Neural progenitor cell (in vitro differentiated cells): Measurements from ENCODE around the gene KRT73. TPM values are rescaled to one million over a fixed set of nuclear protein-coding genes. Genes with fewer than 3 reads are reported as not detected.

Experiments
- DNase-seq: peaks from one replicate; pipeline ENCODE4 v3.0.0-alpha.2; 2016; ENCODE audit warnings: low spot score
- H2AFZ ChIP-seq: fragments of 200-600 bp; sonication (generic); replicated peaks from 2 replicates; pipeline ENCODE4 v1.6.1; 2016; ENCODE audit warnings: antibody characterized with exemption
- H3F3A ChIP-seq: fragments of 200-600 bp; sonication (generic); 2 replicates; pipeline ENCODE4 v1.6.1; 2016; ENCODE audit warnings: antibody characterized with exemption, low read depth
- H3K27ac ChIP-seq: fragments of 200-600 bp; sonication (generic); 2 replicates; pipeline ENCODE4 v1.5.1; 2016; ENCODE audit warnings: mild to moderate bottlenecking
- H3K27me3 ChIP-seq: fragments of 200-600 bp; sonication (generic); 2 replicates; pipeline ENCODE4 v1.6.1; 2016; ENCODE audit warnings: mild to moderate bottlenecking, moderate library complexity
- H3K36me3 ChIP-seq: fragments of 200-600 bp; sonication (generic); 2 replicates; pipeline ENCODE4 v1.5.1; 2016
- H3K4me1 ChIP-seq: fragments of 200-600 bp; sonication (generic); 2 replicates; pipeline ENCODE4 v1.6.1; 2016; ENCODE audit warnings: mixed run types
- H3K4me2 ChIP-seq: fragments of 200-600 bp; sonication (generic); 2 replicates; pipeline ENCODE4 v1.6.1; 2016
- H3K4me3 ChIP-seq: fragments of 200-600 bp; sonication (generic); 2 replicates; pipeline ENCODE4 v1.5.1; 2016
- H3K79me2 ChIP-seq: fragments of 200-600 bp; sonication (generic); 2 replicates; pipeline ENCODE4 v1.6.1; 2016; ENCODE audit warnings: low read depth
- H3K9ac ChIP-seq: fragments of 200-600 bp; sonication (generic); 2 replicates; pipeline ENCODE4 v1.6.1; 2016
- H3K9me3 ChIP-seq: fragments of 200-600 bp; sonication (generic); 2 replicates; pipeline ENCODE4 v1.5.1; 2016; ENCODE audit warnings: low read depth
- H4K20me1 ChIP-seq: fragments of 200-600 bp; sonication (generic); 2 replicates; pipeline ENCODE4 v1.6.1; 2016; ENCODE audit warnings: low read depth
- H3K27ac Mint-ChIP-seq: 3 replicates; pipeline ENCODE4 v1.8.0; 2021; ENCODE audit warnings: mixed read lengths
- H3K27me3 Mint-ChIP-seq: 2 replicates; pipeline ENCODE4 v1.8.0; 2022; ENCODE audit warnings: low read depth, mild to moderate bottlenecking, inconsistent platforms, moderate library complexity, mixed read lengths; ENCODE audit not compliant: insufficient read depth
- H3K36me3 Mint-ChIP-seq: 3 replicates; pipeline ENCODE4 v1.8.0; 2021; ENCODE audit warnings: mixed read lengths
- H3K4me1 Mint-ChIP-seq: 3 replicates; pipeline ENCODE4 v1.8.0; 2021; ENCODE audit warnings: mixed read lengths
- H3K4me3 Mint-ChIP-seq: 3 replicates; pipeline ENCODE4 v1.8.0; 2021; ENCODE audit warnings: mild to moderate bottlenecking, moderate library complexity, mixed read lengths
- H3K9me3 Mint-ChIP-seq: 3 replicates; pipeline ENCODE4 v1.8.0; 2020; ENCODE audit warnings: mixed read lengths
- CTCF ChIP-seq: fragments of 200-600 bp; sonication (generic); IDR thresholded peaks from 2 replicates; pipeline ENCODE4 v1.5.1; 2017; ENCODE audit warnings: antibody characterized with exemption, mild to moderate bottlenecking
- EZH2 ChIP-seq: fragments of 200-600 bp; sonication (generic); IDR thresholded peaks from 2 replicates; pipeline ENCODE4 v1.6.1; 2017; ENCODE audit warnings: antibody characterized with exemption, mild to moderate bottlenecking, moderate library complexity
- EZH2phosphoT487 ChIP-seq: fragments of 200-600 bp; sonication (generic); IDR thresholded peaks from 2 replicates; pipeline ENCODE4 v1.6.1; 2017; ENCODE audit warnings: antibody characterized with exemption
- total RNA-seq: library from RNA; depleted of rRNA; stranded (reverse); fragments of >200 nt; gene quantifications from 2 replicates; pipeline ENCODE4 v1.2.3, GENCODE V29; 2015; ENCODE audit warnings: low replicate concordance

KRT73 gene
- total RNA-seq, 1 donor from 2014 or later, result not detected

DNA sequence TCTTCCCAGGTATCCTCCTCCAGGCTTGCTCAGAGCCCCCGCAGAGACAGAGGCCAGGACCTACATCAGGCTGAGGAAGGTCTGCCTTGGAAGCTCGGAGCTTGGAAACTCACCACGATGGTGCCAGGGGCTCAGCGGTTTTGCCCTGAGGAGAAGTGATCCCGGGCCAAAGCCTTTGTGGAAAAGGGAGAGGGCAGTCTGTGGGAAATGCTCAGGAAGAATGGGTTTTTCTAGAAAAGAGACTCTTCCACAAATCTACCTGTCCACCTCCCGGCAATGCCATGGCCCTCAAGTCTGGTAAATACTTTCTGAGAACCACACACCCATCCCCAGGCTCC is 25.7 kb upstream of the KRT73 start:
- no peaks in the 10 kb centered on the region for H3K9me3 Mint-ChIP-seq
- Histone ChIP-seq H4K20me1 (no peaks in the 10 kb centered on the region), H3K4me3 (no peak overlapping the region), H3K27ac (no peak overlapping the region), H3K4me1 (peaks cover under 1% of the 10 kb centered on the region), H3F3A (no peaks in the 10 kb centered on the region), H3K9me3 (no peaks in the 10 kb centered on the region), H2AFZ (no peak overlapping the region), H3K36me3 (no peaks in the 10 kb centered on the region), H3K27me3 (peaks cover 3% of the 10 kb centered on the region), H3K4me2 (no peak overlapping the region), H3K9ac (no peak overlapping the region), H3K79me2 (no peaks in the 10 kb centered on the region)
- no peaks in the 10 kb centered on the region for H3K4me1 Mint-ChIP-seq
- TF ChIP-seq EZH2phosphoT487 (no peak), EZH2 (no peak), CTCF (no peak)
- no peak overlapping the region for H3K27ac Mint-ChIP-seq
- no peak overlapping the region for H3K4me3 Mint-ChIP-seq
- no peak for DNase-seq
- no peaks in the 10 kb centered on the region for H3K36me3 Mint-ChIP-seq
- peaks cover 10% of the 10 kb centered on the region for H3K27me3 Mint-ChIP-seq

DNA sequence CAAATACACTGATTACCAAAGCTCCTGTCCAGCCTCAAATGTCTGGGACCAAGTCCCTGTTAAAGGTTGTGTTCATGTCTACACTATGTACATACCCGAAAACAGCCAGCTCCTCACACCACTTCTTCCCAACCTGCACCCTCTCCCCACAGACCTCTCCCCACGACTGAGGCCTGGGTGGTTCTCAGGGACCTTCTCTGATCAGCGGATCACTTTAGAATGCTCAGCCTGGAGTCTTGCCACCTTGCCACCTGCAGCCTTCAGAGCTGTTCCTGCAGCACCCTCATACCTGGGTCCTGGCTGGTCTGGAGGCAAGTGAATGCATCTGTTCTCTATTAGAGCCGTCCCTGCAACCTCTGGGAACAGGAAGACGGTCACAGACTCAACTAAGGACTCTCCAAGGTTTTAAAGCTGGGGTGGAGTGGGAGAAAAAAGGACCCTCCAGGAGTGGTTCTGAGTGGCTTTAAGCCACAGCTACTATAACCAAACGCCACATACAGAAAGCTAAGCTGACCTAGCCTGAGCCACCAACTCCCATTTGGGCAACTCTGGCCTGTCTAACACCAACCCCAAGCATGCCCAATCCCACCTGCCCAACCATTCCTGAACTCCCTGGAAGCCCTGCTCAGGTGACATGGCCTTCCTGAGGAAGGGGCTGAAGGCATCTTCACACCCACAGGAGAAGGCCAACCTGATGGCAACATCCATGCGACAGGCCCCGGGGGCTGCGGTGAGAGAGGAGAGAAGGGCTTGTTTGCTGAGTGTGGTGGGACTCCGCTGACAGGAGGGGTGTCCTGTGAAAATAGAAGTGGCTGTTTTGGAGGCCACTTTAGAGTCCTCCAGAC is 25.1 kb upstream of the KRT73 start:
- no peak overlapping the region for H2AFZ ChIP-seq
- no peaks in the 10 kb centered on the region for H3K4me1 Mint-ChIP-seq
- no peak overlapping the region for H3K4me2 ChIP-seq
- no peaks in the 10 kb centered on the region for H3K36me3 ChIP-seq
- H4K20me1 ChIP-seq, result no peaks in the 10 kb centered on the region
- no peaks in the 10 kb centered on the region for H3K9me3 Mint-ChIP-seq
- DNase-seq, result no peak
- peaks cover 10% of the 10 kb centered on the region for H3K27me3 Mint-ChIP-seq
- H3K36me3 Mint-ChIP-seq, result no peaks in the 10 kb centered on the region
- H3K79me2 ChIP-seq, result no peaks in the 10 kb centered on the region
- H3K4me3 Mint-ChIP-seq, result no peak overlapping the region
- no peak overlapping the region for H3K27ac ChIP-seq
- no peak overlapping the region for H3K9ac ChIP-seq
- no peaks in the 10 kb centered on the region for H3K4me1 ChIP-seq
- TF ChIP-seq EZH2 (no peak), CTCF (no peak), EZH2phosphoT487 (no peak)
- no peaks in the 10 kb centered on the region for H3K9me3 ChIP-seq
- peaks cover 8% of the 10 kb centered on the region for H3K27me3 ChIP-seq
- no peaks in the 10 kb centered on the region for H3F3A ChIP-seq
- no peak overlapping the region for H3K27ac Mint-ChIP-seq
- H3K4me3 ChIP-seq, result no peak overlapping the region

DNA sequence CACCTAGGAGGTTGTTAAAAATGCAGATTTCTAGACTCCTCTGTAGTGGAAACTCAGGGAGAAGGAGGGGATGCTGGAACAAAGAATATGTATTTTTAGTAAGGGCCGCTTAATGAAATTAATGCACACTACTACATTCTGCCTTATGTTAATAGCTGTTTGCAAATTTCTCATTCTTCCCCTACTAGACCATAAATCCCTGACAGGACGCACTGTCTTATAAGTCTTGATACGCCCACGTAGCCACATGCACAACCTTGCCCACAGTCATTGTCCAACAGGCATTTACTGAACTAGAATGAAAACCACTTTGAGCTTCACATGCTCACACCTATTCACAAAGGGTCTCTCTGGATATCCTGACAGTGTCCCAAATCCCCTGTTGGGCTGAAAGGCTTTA is 23.1 kb upstream of the KRT73 start:
- Histone ChIP-seq H3K9me3 (no peaks in the 10 kb centered on the region), H2AFZ (no peak overlapping the region), H3K79me2 (no peaks in the 10 kb centered on the region), H3K4me1 (no peaks in the 10 kb centered on the region), H3K36me3 (no peaks in the 10 kb centered on the region), H3K9ac (no peak overlapping the region), H3K4me3 (no peak overlapping the region), H4K20me1 (no peaks in the 10 kb centered on the region), H3K4me2 (no peak overlapping the region), H3K27me3 (peaks cover 8% of the 10 kb centered on the region), H3K27ac (no peak overlapping the region), H3F3A (no peaks in the 10 kb centered on the region)
- Mint-ChIP-seq H3K27ac (no peak overlapping the region), H3K4me3 (no peak overlapping the region), H3K36me3 (no peaks in the 10 kb centered on the region), H3K9me3 (no peaks in the 10 kb centered on the region), H3K4me1 (peaks cover 2% of the 10 kb centered on the region), H3K27me3 (peaks cover 5% of the 10 kb centered on the region)
- TF ChIP-seq EZH2phosphoT487 (no peak), EZH2 (no peak), CTCF (no peak)
- DNase-seq, result no peak
